ENCODE results near the gene SLC7A5. TPM values are rescaled to one million over a fixed set of nuclear protein-coding genes. Genes with fewer than 3 reads are reported as not detected.

The SLC7A5 gene
- total and polyA plus RNA-seq, 2 of the 13 experiments (the other 11 are each of a cell fraction or from before 2014, with no cell fraction given), result 79.6 to 155 TPM

DNA sequence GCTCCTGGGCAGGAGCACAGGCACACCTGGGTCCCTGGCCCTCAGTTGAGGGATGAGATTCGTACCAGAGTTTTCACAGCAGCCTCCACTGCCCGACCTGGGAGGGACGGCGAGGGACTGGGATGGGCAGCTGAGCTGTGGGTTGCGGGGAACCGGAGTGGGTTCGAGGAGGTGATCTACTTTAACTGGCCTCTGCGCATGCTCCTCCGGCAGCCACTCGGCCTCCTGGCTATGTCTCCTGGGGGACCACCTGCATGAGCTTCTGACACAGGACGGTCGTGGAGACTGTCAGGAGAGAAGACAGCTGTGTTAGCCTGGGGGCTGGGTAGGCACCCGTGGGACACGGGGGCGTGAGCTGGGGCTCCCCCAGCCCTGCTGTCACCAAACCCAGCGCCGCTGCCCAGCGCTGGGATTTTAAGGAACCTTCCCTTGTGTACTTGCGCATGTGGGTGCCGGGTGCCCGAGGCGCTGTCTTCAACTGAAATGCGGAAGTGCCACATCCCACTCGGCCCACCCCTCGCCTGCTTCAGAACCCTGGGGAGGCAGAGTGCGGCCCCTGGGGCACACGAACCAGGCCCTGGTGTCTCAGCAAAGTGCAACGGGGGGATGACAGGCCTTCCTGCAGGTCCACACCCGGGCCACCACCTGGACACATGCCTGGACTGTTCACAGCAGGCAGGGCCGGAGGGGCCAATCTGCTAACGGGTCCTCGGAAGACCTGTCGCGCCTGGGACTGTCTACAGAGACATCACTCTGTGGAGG, 36.4 kb downstream of the SLC7A5 start (continued):
- TF ChIP-seq ZHX2 (IDR thresholded peaks at IDR 0.05; ENCODE audit: low read depth) (no peak), ZHX2 (CRISPR knock-in tag; IDR thresholded peaks at IDR 0.05; ENCODE audit: borderline replicate concordance) (no peak), RNF2 (conservative IDR thresholded peaks at IDR 0.05; ENCODE audit: low read depth) (no peak), IRX3 (CRISPR knock-in tag; IDR thresholded peaks at IDR 0.05; ENCODE audit: borderline replicate concordance, low read depth) (no peak), MYC (CRISPR knock-in tag; IDR thresholded peaks at IDR 0.05; ENCODE audit: borderline replicate concordance) (no peak), BRCA1 (CRISPR knock-in tag; IDR thresholded peaks at IDR 0.05) (no peak), ZBTB37 (CRISPR knock-in tag; IDR thresholded peaks at IDR 0.05) (no peak), ZNF564 (CRISPR knock-in tag; IDR thresholded peaks at IDR 0.05) (no peak), ZNF746 (CRISPR knock-in tag; IDR thresholded peaks at IDR 0.05) (no peak), AGO2 (optimal IDR thresholded peaks at IDR 0.05; ENCODE audit: low read depth, low read length) (peak; percentile 86), HOXA3 (CRISPR knock-in tag; IDR thresholded peaks at IDR 0.05) (no peak), CHCHD3 (CRISPR knock-in tag; IDR thresholded peaks at IDR 0.05) (no peak), NR3C1 (CRISPR knock-in tag; IDR thresholded peaks at IDR 0.05) (no peak), ELF3 (CRISPR knock-in tag; IDR thresholded peaks at IDR 0.05) (no peak), ZNF709 (CRISPR knock-in tag; IDR thresholded peaks at IDR 0.05) (no peak), ZC3H13 (CRISPR knock-in tag; IDR thresholded peaks at IDR 0.05) (no peak), TP53 (CRISPR knock-in tag; conservative IDR thresholded peaks at IDR 0.05) (no peak), HOXA9 (CRISPR knock-in tag; IDR thresholded peaks at IDR 0.05; ENCODE audit: borderline replicate concordance) (no peak), ZNF747 (CRISPR knock-in tag; IDR thresholded peaks at IDR 0.05; ENCODE audit: borderline replicate concordance) (no peak), AGO1 (IDR thresholded peaks at IDR 0.05; ENCODE audit: low read depth, low read length, poor library complexity, severe bottlenecking) (peak; percentile 28), ZNF557 (CRISPR knock-in tag; IDR thresholded peaks at IDR 0.05) (no peak), KMT2B (CRISPR knock-in tag; IDR thresholded peaks at IDR 0.05) (no peak), ONECUT2 (CRISPR knock-in tag; IDR thresholded peaks at IDR 0.05) (no peak), FOXK1 (CRISPR knock-in tag; IDR thresholded peaks at IDR 0.05; ENCODE audit: borderline replicate concordance, low read depth) (no peak)
- TF ChIP-seq, protein P1, sequence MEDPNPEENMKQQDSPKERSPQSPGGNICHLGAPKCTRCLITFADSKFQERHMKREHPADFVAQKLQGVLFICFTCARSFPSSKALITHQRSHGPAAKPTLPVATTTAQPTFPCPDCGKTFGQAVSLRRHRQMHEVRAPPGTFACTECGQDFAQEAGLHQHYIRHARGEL (CRISPR knock-in tag; IDR thresholded peaks at IDR 0.05), result no peak
